Measurements from ENCODE around the gene DXO. TPM values are rescaled to one million over a fixed set of nuclear protein-coding genes. Genes with fewer than 3 reads are reported as not detected.

Gene DXO
- total and polyA plus RNA-seq, 2 of the 13 experiments (the other 11 are each of a cell fraction or from before 2014, with no cell fraction given), result 18.6 to 26.2 TPM

- no peak for TF ChIP-seq PRDM10 (CRISPR knock-in tag; IDR thresholded peaks at IDR 0.05; ENCODE audit: low read depth)
- TF ChIP-seq SIX1 (CRISPR knock-in tag; IDR thresholded peaks at IDR 0.05; ENCODE audit: borderline replicate concordance), result no peak
- no peak for TF ChIP-seq HMG20A (CRISPR knock-in tag; IDR thresholded peaks at IDR 0.05; ENCODE audit: borderline replicate concordance)
- no peak for TF ChIP-seq ZNF550 (CRISPR knock-in tag; IDR thresholded peaks at IDR 0.05; ENCODE audit: borderline replicate concordance)
- TF ChIP-seq NPAS2 (CRISPR knock-in tag; IDR thresholded peaks at IDR 0.05; ENCODE audit: borderline replicate concordance), result no peak
- TF ChIP-seq RARA (CRISPR knock-in tag; IDR thresholded peaks at IDR 0.05), result no peak
- peak; percentile 68; the same call in 1 of the 2 replicates for TF ChIP-seq SSRP1 (CRISPR knock-in tag; IDR thresholded peaks at IDR 0.05)
- TF ChIP-seq SUZ12 (IDR thresholded peaks at IDR 0.05; ENCODE audit: low read depth, low read length), result no peak
- TF ChIP-seq MIXL1 (CRISPR knock-in tag; IDR thresholded peaks at IDR 0.05), result no peak
- peak; percentile 82 for TF ChIP-seq MAFF (IDR thresholded peaks at IDR 0.05; ENCODE audit: low read depth, low read length)
- TF ChIP-seq HNRNPUL1 (IDR thresholded peaks at IDR 0.05; ENCODE audit: low read depth, low read length), result no peak
- TF ChIP-seq PAF1 (CRISPR knock-in tag; IDR thresholded peaks at IDR 0.05), result peak; percentile 72
- TF ChIP-seq FOXA1 (IDR thresholded peaks at IDR 0.05), result no peak
- TF ChIP-seq FOXA1 (CRISPR knock-in tag; IDR thresholded peaks at IDR 0.05), result no peak
- no peak for TF ChIP-seq ZNF337 (CRISPR knock-in tag; IDR thresholded peaks at IDR 0.05; ENCODE audit: borderline replicate concordance, low read depth)
- TF ChIP-seq POLR2G (IDR thresholded peaks at IDR 0.05; ENCODE audit: low read depth, low read length), result peak; percentile 61
- TF ChIP-seq SAP130 (CRISPR knock-in tag; IDR thresholded peaks at IDR 0.05; ENCODE audit: low read depth), result no peak
- 0 out of 2 replicates have a peak, but pooled peaks have one; percentile 9 for TF ChIP-seq ZNF468 (CRISPR knock-in tag; IDR thresholded peaks at IDR 0.05)
- TF ChIP-seq, protein P1, sequence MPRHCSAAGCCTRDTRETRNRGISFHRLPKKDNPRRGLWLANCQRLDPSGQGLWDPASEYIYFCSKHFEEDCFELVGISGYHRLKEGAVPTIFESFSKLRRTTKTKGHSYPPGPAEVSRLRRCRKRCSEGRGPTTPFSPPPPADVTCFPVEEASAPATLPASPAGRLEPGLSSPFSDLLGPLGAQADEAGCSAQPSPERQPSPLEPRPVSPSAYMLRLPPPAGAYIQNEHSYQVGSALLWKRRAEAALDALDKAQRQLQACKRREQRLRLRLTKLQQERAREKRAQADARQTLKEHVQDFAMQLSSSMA (CRISPR knock-in tag; IDR thresholded peaks at IDR 0.05), result no peak
- TF ChIP-seq KDM3A (CRISPR knock-in tag; IDR thresholded peaks at IDR 0.05; ENCODE audit: low read depth), result no peak
- TF ChIP-seq FOXA3 (CRISPR knock-in tag; IDR thresholded peaks at IDR 0.05), result no peak
- TF ChIP-seq ZNF644 (CRISPR knock-in tag; IDR thresholded peaks at IDR 0.05; ENCODE audit: low read depth), result no peak
- TF ChIP-seq PRDM4 (CRISPR knock-in tag; IDR thresholded peaks at IDR 0.05; ENCODE audit: borderline replicate concordance), result no peak
- TF ChIP-seq MYPOP (CRISPR knock-in tag; IDR thresholded peaks at IDR 0.05), result no peak
- no peak for TF ChIP-seq ZNF441 (CRISPR knock-in tag; IDR thresholded peaks at IDR 0.05; ENCODE audit: borderline replicate concordance)
Observed at GRCh38 chr6:31949926-31950548, 21.9 kb downstream of the DXO start (continued).

Data from HepG2 (cell line).